GM12891 (cell line): ENCODE results near the gene MYEOV.

Source experiments
- POLR2AphosphoS5 ChIP-seq: IDR thresholded peaks from 2 replicates; pipeline ENCODE4 v1.6.1; 2011; ENCODE audit warnings: low read depth, low read length, control low read depth
- SPI1 ChIP-seq: IDR thresholded peaks from 2 replicates; pipeline ENCODE4 v1.6.1; 2011; ENCODE audit warnings: low read depth, low read length, control low read depth

GRCh38 chr11:69309631-69310280 lies 15.8 kb downstream of the MYEOV start:
- TF ChIP-seq SPI1, result no peak
- no peak for TF ChIP-seq POLR2AphosphoS5
